NCI-H69 (cell line): Measurements from ENCODE around the gene SLC2A11.
"Not testable (repeated sequence)": the region's sequence is repeated elsewhere in the genome, so short reads cannot be mapped to it uniquely, and the experiment has no call there.

Experiments used
- DNase-seq: peaks from one replicate; lab custom pipeline; 2025; lab: John Stamatoyannopoulos, UW

The SLC2A11 gene

DNA sequence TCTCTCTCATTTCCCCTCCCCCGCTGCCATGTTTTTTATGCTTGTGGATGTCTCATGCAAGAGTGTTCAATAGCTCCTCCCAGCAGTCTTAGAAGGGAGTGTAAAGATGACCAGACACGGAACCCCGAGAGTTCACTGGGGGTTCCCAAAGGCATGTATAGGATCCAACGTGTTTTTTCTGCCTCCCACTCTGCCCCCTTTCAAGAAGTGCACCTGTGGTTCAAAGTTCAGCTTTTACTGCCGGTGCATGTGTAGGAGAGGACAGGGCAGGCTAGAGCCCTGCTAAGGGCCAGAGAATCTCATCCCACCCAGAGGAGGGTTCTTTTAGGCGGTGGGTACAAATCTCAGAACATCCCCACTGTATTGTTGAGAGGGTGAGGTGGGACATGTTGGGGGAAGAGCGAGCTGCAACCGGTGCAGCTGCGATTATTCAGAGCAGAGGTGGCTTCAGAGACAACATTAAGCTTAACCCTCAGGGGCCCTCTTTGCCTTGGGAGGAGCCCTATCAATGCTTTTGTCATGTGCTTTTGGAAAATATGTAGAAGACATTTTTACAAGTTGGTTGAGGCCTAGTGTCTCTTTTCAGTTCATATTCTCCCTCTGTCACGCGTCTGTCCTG, 51.0 kb downstream of the SLC2A11 start:
- DNase-seq = no peak

DNA sequence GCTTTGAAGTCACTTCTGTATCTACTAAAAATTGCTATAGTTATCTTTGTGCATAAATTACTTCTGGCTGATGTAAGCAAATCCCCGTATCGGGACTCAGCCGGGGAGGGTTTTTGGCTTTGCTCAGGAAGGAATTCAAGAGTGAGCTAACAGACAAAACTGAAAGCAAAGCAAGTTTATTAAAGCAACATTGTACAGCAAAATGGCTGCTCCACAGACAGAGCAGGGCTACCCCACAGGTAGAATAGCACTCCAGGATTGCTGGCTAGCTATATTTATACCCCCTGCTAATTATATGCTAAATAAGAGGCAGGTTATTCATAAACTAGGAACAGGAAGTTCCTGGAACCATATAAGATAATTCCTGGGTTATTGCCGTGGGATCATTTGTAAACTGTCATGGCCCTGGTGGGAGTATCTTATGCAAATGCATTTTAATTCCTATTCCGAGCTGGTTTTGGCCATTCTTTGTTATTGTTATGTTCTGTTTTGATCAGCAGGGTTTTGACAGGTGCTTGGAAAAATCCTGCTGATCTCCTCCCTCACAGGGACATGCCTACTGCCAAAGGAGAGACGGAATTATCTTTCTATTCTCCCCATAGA, 51.7 kb downstream of the SLC2A11 start:
- peak; percentile 70 for DNase-seq

DNA sequence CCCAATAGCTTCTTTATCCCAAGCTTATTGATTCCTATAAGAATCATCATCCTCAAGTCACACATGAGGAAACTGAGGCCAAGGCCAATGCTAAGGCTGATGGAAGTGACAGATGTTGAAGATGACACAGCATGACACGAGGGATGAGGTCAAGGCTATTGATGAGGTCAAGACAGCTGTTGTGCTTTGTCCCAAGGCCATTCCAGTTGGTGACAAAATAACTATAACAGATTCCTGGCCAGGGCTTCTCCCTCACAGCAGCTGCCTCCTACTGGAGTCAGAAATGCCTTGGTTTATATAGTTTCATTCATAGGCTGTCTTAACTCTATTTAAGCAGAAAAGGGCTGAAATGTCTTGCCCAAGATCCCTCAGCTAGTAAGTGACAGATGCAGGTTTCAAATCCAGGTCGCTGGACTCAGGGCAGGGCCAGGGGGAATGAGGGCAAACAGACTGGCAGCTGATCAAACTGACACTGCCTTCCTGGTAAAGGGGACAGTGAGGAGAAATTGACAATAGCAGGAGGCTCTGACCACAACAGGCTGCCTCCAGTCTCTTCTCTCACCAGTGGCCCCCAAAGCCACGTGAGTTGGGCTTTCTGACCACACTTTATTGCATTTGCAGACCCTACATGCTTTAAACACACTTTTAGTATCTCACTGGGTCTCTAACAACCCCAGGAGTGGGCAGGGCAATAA, 53.0 kb downstream of the SLC2A11 start:
- DNase-seq = peak; percentile 23

DNA sequence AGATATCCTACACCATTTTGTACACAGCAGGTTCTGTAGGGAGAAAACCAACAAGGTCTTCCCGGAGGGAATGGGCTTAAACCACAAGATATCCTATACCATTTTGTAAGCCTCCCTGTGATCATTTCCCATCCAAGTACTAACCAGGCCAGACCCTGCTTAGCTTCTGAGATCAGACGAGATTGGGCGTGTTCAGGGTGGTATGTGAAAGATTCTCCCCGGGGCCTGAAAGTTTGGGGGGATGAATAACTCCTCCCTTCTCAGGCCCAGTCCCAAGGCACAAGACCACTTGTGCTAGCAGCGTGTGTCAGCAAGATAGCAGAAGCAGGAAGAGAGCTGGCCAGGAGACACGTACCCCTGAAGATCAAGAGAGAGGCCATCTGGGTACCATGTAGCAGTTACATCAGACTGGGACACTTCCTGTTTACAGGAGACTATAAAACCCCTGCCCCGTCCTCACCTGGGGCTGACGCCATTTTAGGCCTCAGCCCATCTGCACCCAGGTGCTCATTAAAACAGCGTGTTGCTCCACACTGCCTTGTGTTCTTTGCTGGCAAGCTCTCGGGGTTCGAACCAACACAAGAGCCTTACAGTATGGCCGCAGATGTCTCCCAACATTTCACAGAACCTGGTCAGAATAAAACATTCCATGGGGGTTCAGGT, 53.8 kb downstream of the SLC2A11 start:
- DNase-seq = no peak

- no peak for DNase-seq
Observed at GRCh38 chr22:23912293-23912903, 54.7 kb downstream of the SLC2A11 start.

DNA sequence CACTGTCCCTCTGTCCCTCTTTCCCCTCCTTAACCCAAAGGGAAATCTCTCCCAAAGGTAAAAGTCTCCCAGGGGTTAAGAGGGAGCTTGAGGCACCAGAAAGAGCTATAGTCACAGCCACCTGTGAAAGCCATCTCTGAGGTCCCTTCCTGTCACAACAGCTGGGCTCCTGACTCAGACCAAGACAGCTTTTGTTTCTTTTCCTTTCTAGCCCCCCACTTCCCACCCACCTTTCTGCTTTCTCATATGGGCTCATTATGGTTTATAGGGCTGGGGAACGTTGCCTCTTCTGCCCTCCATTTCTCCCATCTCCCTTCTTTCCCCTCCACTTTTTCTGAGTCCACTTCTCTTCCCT, 55.6 kb downstream of the SLC2A11 start:
- peak; percentile 54 for DNase-seq

GRCh38 chr22:23913661-23914353, 56.1 kb downstream of the SLC2A11 start:
- DNase-seq = peak; percentile 100

GRCh38 chr22:23915290-23915689, 57.6 kb downstream of the SLC2A11 start:
- peak; percentile 21 for DNase-seq

GRCh38 chr22:23920267-23920611, 62.6 kb downstream of the SLC2A11 start:
- not testable (repeated sequence) for DNase-seq

DNA sequence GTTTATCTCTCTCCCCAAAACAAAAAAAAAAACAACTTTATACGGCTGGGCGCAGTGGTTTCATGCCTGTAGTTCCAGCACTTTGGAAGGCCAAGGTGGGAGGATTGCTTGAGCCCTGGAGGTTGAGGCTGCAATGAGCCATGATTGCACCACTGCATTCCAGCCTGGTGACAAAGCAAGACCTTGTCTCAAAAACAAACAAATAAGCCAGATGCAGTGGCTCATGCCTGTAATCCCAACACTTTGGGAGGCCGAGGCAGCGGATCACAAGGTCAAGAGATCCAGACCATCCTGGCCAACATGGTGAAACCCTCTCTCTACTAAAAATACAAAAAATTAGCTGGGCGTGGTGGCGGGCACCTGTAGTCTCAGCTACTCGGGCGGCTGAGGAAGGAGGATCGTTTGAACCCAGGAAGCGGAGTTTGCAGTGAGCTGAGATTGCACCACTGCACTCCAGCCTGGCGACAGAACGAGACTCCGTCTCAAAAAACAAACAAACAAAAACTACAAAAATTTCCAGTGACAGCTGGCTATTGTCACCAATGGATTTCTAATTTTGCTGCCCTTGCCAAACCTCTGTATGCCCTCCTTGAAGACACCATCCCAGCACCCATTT, 64.0 kb downstream of the SLC2A11 start:
- DNase-seq = not testable (repeated sequence)

DNA sequence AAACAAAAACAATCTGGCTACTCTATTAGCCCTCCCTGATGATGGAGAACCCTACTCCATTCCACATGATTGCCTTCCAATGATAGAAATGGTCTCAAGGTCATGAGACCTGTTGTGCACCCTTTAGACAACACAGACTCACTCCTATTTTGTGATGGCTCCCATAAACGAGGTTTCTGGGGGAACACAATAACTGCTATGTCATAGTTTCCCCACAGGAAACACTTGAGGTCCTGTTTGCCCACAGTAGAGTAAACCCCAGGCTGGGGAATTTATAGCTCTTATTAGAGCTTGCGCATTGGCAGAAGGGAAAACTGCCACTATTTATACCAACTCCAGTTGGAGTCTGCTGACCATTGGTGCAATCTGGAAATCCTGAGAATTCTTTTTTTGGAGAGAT, 65.2 kb downstream of the SLC2A11 start:
- no peak for DNase-seq

GRCh38 chr22:23925020-23925606, 67.4 kb downstream of the SLC2A11 start:
- no peak for DNase-seq

DNA sequence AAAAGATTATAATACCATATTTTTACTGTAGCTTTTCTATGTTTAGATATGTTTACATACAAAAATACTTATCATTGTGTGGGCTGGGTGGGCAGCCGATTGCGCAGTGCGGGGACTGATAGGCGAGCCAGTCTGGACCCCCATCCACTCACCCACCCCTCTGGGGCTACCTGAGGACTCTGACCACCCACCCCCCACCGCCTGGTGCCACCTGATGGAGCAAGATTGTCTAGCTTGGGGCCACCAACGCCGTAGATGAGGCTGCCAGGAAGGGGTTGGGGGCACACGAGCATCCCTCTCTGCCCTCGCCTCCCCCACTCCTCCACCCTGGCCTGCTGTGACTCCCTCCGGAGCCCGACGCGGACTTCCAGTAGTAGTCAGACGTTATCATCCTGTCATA, 68.9 kb downstream of the SLC2A11 start:
- no peak for DNase-seq
